GM20000 (cell line): ENCODE results near the gene PLD3.

Source experiments
- DNase-seq: peaks from one replicate; pipeline ENCODE4 v3.0.0; 2012; ENCODE audit warnings: low spot score
- CTCF ChIP-seq: IDR thresholded peaks from 2 replicates; pipeline ENCODE4 v1.5.1; 2012; ENCODE audit warnings: mild to moderate bottlenecking, control low read depth; ENCODE audit errors: extremely low read depth, missing control alignments

The PLD3 gene

GRCh38 chr19:40411958-40412499 lies 63.5 kb downstream of the PLD3 start:
- TF ChIP-seq CTCF, result no peak
- DNase-seq, result no peak

GRCh38 chr19:40412866-40413265 lies 64.4 kb downstream of the PLD3 start:
- no peak for DNase-seq
- TF ChIP-seq CTCF, result no peak

- no peak for DNase-seq
- TF ChIP-seq CTCF, result no peak
Observed at GRCh38 chr19:40413291-40413845, 64.9 kb downstream of the PLD3 start, which contains the start of gene PRX. PRX (minus strand) TSS chr19:40413378; CDS start chr19:40407932, 5,446 bp downstream.

GRCh38 chr19:40414542-40415535 lies 66.3 kb downstream of the PLD3 start:
- no peak for DNase-seq
- no peak for TF ChIP-seq CTCF

GRCh38 chr19:40415768-40416167 lies 67.3 kb downstream of the PLD3 start:
- no peak for DNase-seq
- no peak for TF ChIP-seq CTCF

GRCh38 chr19:40416918-40417642 lies 68.6 kb downstream of the PLD3 start:
- DNase-seq, result no peak

More at GRCh38 chr19:40416918-40417642, 68.6 kb downstream of the PLD3 start:
- no peak for TF ChIP-seq CTCF
